Stomach (tissue), 9 donors: ENCODE data around the gene SIGLEC14. TPM values are rescaled to one million over a fixed set of nuclear protein-coding genes. Genes with fewer than 3 reads are reported as not detected.
A peak's percentile ranks its signal among the peaks of the same experiment; 100 is the strongest.

Source experiments
- DNase-seq, 2 donors: peaks; one replicate each; pipeline versions ENCODE4 v3.0.0 to v3.0.0-alpha.2; 2013 to 2019
- H3K27ac ChIP-seq, 5 donors: fragments of 200-600 bp in 4 of 5; sonication (generic) in 4 of 5; one replicate each; pipeline ENCODE4 v1.5.1; 2013 to 2019; ENCODE audit warnings: mild to moderate bottlenecking in 1 of 5, moderate library complexity in 1 of 5
- H3K27me3 ChIP-seq, 3 donors: fragments of 200-600 bp; sonication (generic); one replicate each; pipeline ENCODE4 v1.5.1; 2017 to 2019; ENCODE audit warnings: mixed run types in 1 of 3
- H3K36me3 ChIP-seq, 4 donors: fragments of 200-600 bp; sonication (generic); 1 replicate in 3 of 4; 2 replicates in 1 of 4; pipeline ENCODE4 v1.5.1; 2016 to 2019
- H3K4me1 ChIP-seq, 4 donors: fragments of 200-600 bp; sonication (generic); one replicate each; pipeline ENCODE4 v1.5.1; 2016 to 2019
- H3K4me3 ChIP-seq, 4 donors: fragments of 200-600 bp; sonication (generic) in 3 of 4; one replicate each; pipeline ENCODE4 v1.5.1; 2016 to 2019; ENCODE audit warnings: mild to moderate bottlenecking in 1 of 4
- H3K9me3 ChIP-seq, 4 donors: fragments of 200-600 bp; sonication (generic); one replicate each; pipeline ENCODE4 v1.5.1; 2016 to 2019
- EP300 ChIP-seq: sonication (generic); formaldehyde crosslinking; IDR thresholded peaks from one replicate; pipeline ENCODE4 v1.6.1; 2017; ENCODE audit warnings: antibody characterized with exemption
- POLR2A ChIP-seq, 4 donors: fragments of 450-650 bp; IDR thresholded peaks; one replicate each; pipeline ENCODE4 v1.6.1; 2016; ENCODE audit warnings: antibody characterized with exemption in 4 of 4, control low read depth in 2 of 4, mild to moderate bottlenecking in 1 of 4, moderate library complexity in 1 of 4
- POLR2AphosphoS5 ChIP-seq, 3 donors: sonication (generic); formaldehyde crosslinking; IDR thresholded peaks; one replicate each; pipeline ENCODE4 v1.6.1; 2016; ENCODE audit warnings: antibody characterized with exemption in 3 of 3
- WGBS, 5 donors: extraction: QIAGEN DNeasy Blood & Tissue Kit in 3 of 5; methylation state at CpG; one replicate each; pipeline versions ENCODE4 v1.1.5 to v1.1.7; 2013 to 2018; 5-methylcytosine and 5-hydroxymethylcytosine counted together
- intact Hi-C: fragments of 100-400 bp; cut with DNase I; formaldehyde crosslinking; loops from one replicate; pipeline ENCODE4 v1.15.1; 2023; ENCODE audit warnings: low total_unique reads
- polyA plus RNA-seq, 3 donors: library from polyadenylated mRNA; stranded (reverse); fragments of 200-250 nt; gene quantifications; one replicate each; pipeline ENCODE4 v1.2.3, GENCODE V29; 2013
- total RNA-seq, 5 donors: library from RNA; depleted of rRNA; stranded (reverse); fragments of >200 nt; gene quantifications; one replicate each; pipeline versions ENCODE4 v1.1.0 to v1.2.3, GENCODE V29; 2014 to 2016
- TF ChIP-seq, protein P1 (sequence below), 7 experiments: fragments of 450-650 bp in 4 of 7; fragments of 200-600 bp in 3 of 7; sonication (generic) in 3 of 7; IDR thresholded peaks; one replicate each; pipeline ENCODE4 v1.5.1; 2016 to 2019; ENCODE audit warnings: antibody characterized with exemption in 7 of 7, control low read depth in 2 of 7, mild to moderate bottlenecking in 1 of 7
- donor health status: healthy with polysubstance abuse.
- donor health status: Bipolar disorder and iron deficiency.
- donor health status: healthy.

The SIGLEC14 gene
- total and polyA plus RNA-seq, 8 donors = 0.55 to 5.4 (median 2.0) TPM; not detected in 3

DNA sequence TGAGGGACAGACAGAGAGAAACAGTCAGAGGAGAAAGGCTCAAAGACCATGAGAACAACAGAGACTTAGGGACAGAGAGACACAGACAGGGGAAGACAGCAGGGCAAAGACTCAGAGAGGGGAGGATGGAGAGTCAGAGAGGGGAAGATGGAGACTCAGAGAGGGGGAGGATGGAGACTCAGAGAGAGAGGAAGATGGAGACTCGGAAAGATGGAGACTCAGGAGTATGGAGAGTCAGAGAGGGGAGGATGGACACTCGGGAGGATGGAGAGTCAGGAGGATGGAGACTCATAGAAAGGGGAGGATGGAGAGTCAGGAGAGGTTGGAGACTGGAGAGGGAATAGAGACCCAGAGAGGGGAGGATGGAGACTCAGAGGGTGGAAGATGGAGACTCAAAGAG is 47.2 kb upstream of the SIGLEC14 start:
- intact Hi-C loops = no loop called here
- no peaks in the 10 kb centered on the region for H3K9me3 ChIP-seq
- H3K27ac ChIP-seq = peak overlapping the region in 2 of 5 donors; percentile 34 to 98
- H3K27me3 ChIP-seq = peaks cover 0 to 17% (median 0%) of the 10 kb centered on the region in 3 donors
- WGBS, 5 donors = 42 to 84% (median 72%) methylated on average over 2 of the region's 2 CpGs
- H3K4me1 ChIP-seq = peaks cover 19 to 40% (median 29%) of the 10 kb centered on the region in 4 donors
- no peak for DNase-seq
- no peak overlapping the region for H3K4me3 ChIP-seq
- peaks cover 17 to 61% (median 57%) of the 10 kb centered on the region in 4 donors for H3K36me3 ChIP-seq
- TF ChIP-seq, protein P1, sequence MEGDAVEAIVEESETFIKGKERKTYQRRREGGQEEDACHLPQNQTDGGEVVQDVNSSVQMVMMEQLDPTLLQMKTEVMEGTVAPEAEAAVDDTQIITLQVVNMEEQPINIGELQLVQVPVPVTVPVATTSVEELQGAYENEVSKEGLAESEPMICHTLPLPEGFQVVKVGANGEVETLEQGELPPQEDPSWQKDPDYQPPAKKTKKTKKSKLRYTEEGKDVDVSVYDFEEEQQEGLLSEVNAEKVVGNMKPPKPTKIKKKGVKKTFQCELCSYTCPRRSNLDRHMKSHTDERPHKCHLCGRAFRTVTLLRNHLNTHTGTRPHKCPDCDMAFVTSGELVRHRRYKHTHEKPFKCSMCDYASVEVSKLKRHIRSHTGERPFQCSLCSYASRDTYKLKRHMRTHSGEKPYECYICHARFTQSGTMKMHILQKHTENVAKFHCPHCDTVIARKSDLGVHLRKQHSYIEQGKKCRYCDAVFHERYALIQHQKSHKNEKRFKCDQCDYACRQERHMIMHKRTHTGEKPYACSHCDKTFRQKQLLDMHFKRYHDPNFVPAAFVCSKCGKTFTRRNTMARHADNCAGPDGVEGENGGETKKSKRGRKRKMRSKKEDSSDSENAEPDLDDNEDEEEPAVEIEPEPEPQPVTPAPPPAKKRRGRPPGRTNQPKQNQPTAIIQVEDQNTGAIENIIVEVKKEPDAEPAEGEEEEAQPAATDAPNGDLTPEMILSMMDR (IDR thresholded peaks at IDR 0.05) = no peak
- TF ChIP-seq POLR2AphosphoS5 (IDR thresholded peaks at IDR 0.05) = no peak

DNA sequence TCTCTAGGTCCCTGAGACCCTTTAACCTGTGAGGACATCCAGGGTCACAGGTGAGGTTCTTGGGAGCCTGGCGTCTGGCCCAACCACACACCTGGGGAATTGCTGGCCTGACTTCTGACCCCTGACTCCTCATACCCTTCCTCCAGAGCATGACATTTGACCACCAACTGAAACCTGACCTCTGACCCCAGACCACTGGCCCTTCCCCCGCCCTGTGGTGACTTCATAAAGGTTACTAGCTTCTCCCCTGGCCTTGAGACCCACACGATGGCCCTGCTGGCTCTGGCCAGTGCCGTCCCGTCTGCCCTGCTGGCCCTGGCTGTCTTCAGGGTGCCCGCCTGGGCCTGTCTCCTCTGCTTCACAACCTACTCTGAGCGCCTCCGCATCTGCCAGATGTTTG is 46.6 kb upstream of the SIGLEC14 start, which contains the start of gene SPACA6:
SPACA6 (plus strand) TSS at position 71 of the 400 bp plus-strand sequence; CDS start at position 268, 197 bp downstream.
- intact Hi-C loops = no loop called here
- TF ChIP-seq EP300 (no peak), POLR2A (IDR thresholded peaks at IDR 0.05) (no peak), POLR2AphosphoS5 (IDR thresholded peaks at IDR 0.05) (no peak)
- TF ChIP-seq, protein P1 (IDR thresholded peaks at IDR 0.05) = no peak
- H3K4me3 ChIP-seq = peak within 1 kb of the TSS; percentile 89 to 98 (median 93)
- DNase-seq = no peak
- H3K36me3 ChIP-seq = peaks cover 17 to 55% (median 52%) of the 10 kb centered on the region in 4 donors
- H3K9me3 ChIP-seq = no peaks in the 10 kb centered on the region
- 81 to 88% (median 85%) methylated on average over 5 to 8 of the region's 8 CpGs for WGBS, 5 donors
- peaks cover 0 to 21% (median 0%) of the 10 kb centered on the region in 3 donors for H3K27me3 ChIP-seq
- peaks cover 22 to 45% (median 34%) of the 10 kb centered on the region in 4 donors for H3K4me1 ChIP-seq
- H3K27ac ChIP-seq = peak within 1 kb of the TSS in 4 of 5 donors; percentile 94 to 99 (median 98)

DNA sequence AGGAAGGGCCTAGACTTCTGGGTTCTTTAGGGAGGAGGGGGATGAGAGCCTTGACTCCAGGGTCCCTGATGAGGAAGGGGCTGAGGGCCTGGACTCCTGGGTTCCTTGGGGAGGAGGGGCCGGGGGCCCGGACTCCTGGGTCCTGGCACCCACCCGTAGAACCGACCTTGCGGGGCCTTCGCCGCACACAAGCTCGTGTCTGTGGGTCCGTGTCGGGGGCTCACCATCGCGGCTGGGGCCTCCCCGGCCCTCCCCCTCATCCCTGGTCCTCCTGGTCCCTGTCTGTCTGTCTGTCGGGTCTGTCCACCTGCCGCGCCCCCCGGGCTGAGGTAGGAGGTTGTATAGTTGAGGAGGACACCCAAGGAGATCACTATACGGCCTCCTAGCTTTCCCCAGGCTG is 45.8 kb upstream of the SIGLEC14 start:
- H3K36me3 ChIP-seq = peaks cover 17 to 47% (median 44%) of the 10 kb centered on the region in 4 donors
- peak overlapping the region; percentile 89 to 98 (median 93) for H3K4me3 ChIP-seq
- WGBS, 5 donors = 76 to 86% (median 84%) methylated on average over 14 to 18 of the region's 18 CpGs
- H3K4me1 ChIP-seq = peaks cover 30 to 53% (median 42%) of the 10 kb centered on the region in 4 donors
- no peak for TF ChIP-seq POLR2A (IDR thresholded peaks at IDR 0.05)
- TF ChIP-seq, protein P1 (IDR thresholded peaks at IDR 0.05) = no peak
- no peak for TF ChIP-seq EP300
- DNase-seq = no peak
- H3K27ac ChIP-seq = peak overlapping the region in 4 of 5 donors; percentile 94 to 99 (median 98)
- no peaks in the 10 kb centered on the region for H3K9me3 ChIP-seq
- intact Hi-C loops = no loop called here
- peaks cover 0 to 26% (median 0%) of the 10 kb centered on the region in 3 donors for H3K27me3 ChIP-seq

DNA sequence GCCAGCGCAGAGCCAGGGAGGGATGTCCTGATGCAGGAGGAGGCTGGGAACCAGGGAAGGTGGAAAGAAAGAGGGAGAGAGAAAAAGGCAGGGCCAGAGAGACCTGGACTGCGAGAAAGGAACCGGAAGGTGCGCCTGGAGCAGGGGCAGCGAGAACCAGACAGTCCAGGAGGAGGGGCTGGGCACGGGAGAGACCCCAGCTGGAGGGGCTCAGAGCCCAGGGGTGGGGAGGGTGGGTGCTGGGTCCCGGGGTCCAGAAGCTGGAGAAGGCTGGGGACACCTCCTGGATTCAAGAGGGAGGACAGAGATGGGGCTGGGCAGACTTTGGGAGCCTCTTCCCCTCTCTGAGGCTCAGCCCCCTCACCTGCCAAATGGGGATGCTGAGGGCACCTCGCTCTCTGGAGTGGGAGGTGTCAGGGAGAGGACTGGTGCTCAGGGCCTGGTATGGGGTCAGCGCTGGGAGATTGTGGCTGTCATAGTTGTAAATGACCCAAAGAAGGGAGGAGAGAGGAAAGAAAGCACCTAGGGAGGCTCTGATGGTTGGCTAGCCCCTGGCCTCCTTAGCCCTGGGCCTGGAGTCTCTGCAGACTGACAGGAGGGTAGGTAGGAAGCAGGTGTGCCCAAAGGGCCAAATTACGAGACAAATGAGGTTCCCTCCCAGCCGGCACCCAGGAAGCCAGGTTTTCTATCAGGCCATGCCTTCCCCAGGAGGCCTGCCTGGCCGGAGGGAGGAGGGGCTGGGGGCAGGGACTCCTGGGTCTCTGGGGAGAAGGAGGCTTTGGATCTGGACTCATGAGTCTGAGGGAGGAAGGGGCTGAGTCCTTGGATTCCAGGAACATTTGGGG is 45.2 kb upstream of the SIGLEC14 start:
- H3K9me3 ChIP-seq = no peaks in the 10 kb centered on the region
- peaks cover 0 to 26% (median 0%) of the 10 kb centered on the region in 3 donors for H3K27me3 ChIP-seq
- peaks cover 36 to 59% (median 44%) of the 10 kb centered on the region in 4 donors for H3K4me1 ChIP-seq
- H3K27ac ChIP-seq = peak overlapping the region; percentile 18 to 99 (median 98)
- intact Hi-C loops = no loop called here
- TF ChIP-seq POLR2AphosphoS5 (IDR thresholded peaks at IDR 0.05) = no peak
- no peak for TF ChIP-seq EP300
- TF ChIP-seq, protein P1 (IDR thresholded peaks at IDR 0.05) = no peak
- no peak for TF ChIP-seq POLR2A (IDR thresholded peaks at IDR 0.05)
- peaks cover 10 to 41% (median 37%) of the 10 kb centered on the region in 4 donors for H3K36me3 ChIP-seq
- WGBS, 5 donors = 23 to 35% (median 25%) methylated on average over 11 to 12 of the region's 12 CpGs
- H3K4me3 ChIP-seq = peak overlapping the region; percentile 89 to 98 (median 93)
- no peak for DNase-seq
